GM19328 (cell line): Measurements from ENCODE around the gene FLNB.
A peak's percentile ranks its signal among the peaks of the same experiment; 100 is the strongest.

Experiments
- ATAC-seq: cut with Tn5 transposase; IDR thresholded peaks from one replicate; pipeline ENCODE4 v1.9.1; 2021; ENCODE audit warnings: mild to moderate bottlenecking, moderate library complexity; ENCODE audit not compliant: unreplicated experiment

The FLNB gene

DNA sequence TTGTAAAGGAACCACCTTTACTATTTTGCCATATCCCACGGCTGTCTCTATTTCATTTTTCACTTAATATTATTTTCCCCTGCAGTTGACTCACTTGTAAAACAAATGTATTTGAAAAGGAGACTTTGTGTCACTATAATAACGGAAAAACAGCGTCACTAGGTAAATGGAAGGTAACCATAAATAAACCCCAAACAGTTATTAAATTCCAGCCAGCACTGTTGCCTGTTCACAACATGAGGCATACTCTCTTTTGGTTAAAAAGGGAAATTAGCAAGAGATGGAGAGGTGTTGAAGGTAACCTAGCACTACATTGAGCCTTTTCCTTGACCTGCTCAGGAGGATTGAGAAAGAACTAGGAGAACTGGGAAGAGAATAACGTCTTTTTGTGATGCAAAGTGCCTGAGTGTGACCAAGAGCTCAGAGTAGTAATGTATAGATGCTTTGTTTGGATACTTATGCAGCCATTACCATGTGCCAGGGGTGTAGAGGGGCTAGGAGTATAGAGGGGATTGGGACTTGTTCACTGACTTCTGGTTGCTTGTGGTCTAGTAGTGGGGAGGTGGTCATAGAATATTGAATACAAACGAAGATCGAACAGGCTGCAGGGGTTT is 19.6 kb downstream of the FLNB start:
- ATAC-seq = no peak

GRCh38 chr3:58028902-58029301 is 20.7 kb downstream of the FLNB start:
- ATAC-seq = no peak

DNA sequence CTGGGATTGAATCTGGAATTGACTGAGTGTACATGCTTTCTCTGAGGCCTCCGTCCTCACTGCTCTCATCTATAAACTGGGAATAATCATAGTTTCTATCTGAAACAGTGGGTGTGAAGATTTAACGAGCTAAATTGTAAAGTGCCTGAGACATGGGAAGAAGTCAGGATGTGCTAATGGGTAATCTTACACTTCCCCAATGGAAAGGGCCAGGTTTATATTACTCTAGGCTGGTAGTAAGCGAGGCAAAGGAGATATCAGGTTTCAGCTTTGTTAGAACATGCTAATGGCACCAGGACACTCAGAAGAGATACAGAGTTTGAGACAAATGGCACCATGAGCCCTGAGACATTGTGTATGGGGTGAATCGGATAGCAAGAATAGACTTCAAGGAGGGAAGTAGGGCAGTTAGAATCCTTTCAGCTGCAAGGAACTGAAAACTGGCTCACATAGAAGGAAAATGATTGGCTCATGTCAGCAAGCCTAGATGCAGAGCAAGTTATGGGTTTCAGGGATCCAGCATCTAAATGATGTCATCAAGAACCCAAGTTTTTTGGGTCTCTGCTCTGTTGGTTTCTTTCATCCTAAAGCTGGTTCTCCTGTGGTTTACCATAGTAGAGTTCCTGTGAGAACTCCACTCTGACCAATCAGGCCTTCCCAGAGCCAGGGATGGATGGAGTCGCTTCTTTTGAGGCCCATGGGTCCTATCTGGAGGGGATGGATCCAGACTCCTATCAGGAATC is 21.8 kb downstream of the FLNB start:
- no peak for ATAC-seq

GRCh38 chr3:58032186-58032585 is 24.0 kb downstream of the FLNB start:
- ATAC-seq = no peak

GRCh38 chr3:58034738-58035523 is 26.7 kb downstream of the FLNB start:
- peak; percentile 89 for ATAC-seq

DNA sequence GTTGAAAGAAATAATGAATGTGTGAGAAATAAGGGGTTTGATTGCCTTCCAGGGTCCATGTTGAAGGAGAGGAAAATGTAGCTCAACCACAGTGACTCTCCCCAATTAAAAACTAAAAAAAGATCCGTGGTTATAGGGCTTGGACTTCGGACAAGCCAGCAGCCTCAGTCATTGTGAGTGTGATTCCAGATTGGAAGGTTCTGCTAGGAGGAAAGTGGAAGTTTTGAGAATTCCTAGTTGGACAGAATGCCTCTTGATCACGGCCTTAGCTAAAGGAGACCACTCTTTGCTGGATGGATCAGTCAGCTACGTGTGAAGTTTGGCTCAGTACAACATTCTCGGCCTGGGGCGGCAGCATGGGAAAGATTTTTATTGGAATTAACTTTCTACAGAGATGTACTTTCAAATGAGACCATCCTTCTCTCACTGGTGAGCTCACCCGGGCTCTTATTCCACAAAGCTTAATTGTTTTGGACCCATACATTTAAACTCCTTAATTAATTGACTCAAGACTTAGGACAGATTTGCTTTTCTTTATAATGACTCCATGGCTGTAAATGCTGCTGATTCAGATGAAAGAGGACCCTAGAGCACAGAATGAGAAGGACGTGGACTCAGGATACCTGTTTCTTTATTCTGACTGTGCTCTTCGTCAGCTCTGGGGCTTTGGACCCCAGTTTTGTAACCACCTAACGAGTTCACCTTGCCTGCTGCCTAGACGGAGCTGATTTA is 27.5 kb downstream of the FLNB start:
- ATAC-seq = no peak

DNA sequence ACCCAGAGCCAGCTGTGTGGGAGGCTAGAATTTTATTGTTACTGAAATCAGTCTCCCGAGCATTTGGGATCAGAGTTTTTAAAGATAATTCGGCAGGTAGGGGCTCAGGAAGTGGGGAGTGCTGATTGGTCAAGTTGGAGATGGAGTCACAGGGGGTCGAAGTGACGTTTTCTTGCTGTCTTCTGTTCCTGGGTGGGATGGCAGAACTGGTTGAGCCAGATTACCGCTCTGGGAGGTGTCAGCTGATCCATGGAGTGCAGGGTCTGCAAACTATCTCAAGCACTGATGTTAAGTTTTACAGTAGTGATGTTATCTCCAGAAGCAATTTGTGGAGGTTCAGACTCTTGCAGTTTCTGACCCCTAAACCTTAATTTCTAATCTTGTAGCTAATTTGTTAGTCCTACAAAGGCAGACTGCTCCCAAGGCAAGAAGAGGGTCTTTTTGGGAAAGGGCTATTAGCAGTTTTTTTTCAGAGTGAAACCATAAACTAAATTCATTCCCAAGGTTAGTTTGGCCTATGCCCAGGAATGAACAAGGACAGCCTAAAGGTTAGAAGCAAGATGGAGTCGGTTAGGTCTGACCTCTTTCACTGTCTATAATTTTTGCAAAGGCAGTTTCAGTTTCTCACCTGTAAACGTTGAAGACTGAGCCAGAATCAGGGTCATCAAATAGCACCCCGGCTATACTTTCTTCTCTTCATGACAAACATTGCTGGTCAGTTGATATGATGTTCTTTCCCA is 28.2 kb downstream of the FLNB start:
- ATAC-seq = no peak

GRCh38 chr3:58037141-58037910 is 29.1 kb downstream of the FLNB start:
- no peak for ATAC-seq

DNA sequence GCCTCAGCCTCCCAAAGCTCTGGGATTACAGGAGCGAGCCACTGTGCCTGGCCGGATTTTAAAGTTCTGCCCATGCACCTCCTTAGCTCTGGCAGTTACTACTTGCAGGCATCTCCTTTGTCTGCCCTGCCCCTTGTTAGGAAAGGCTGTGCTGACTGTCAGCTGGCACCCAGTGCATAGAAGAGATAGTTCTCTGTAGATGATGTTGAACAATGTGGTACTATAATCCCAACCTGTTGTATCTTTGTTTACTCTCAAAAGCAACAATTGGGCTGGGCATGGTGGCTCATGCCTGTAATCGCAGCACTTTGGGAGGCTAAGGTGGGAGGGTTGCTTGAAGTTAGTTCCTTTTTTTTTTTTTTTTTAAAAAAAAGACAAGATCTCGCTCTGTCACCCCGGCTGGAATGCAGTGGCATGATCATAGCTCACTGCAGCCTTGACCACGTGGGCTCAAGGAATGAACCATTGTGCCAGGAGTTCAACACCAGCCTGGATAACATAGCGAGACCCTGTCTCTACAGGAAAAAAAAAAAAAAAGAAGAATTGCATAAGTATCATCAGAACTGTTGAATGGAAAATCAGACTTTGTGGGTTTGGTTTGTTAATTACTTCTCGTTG is 30.6 kb downstream of the FLNB start:
- no peak for ATAC-seq

DNA sequence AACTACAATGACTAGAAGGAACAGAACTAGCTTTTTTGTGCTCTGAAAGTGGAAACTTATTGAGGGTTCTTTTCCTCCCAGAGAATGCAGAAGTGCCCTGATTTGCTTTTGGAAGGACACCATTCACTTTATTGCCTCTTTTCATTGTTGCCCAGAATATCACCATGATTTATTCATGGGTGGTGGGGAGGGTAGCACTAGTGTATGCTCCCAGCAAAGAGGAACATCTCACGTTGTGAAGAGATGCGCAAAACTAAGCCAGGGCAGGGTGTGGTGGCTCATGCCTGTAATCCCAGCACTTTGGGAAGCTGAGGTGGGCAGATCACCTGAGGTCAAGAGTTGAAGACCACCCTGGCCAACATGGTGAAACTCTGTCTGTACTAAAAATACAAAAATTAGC is 31.4 kb downstream of the FLNB start:
- no peak for ATAC-seq

- peak; percentile 5 for ATAC-seq
These were observed 33.1 kb downstream of the FLNB start for GRCh38 chr3:58041182-58041825.

- peak; percentile 72 for ATAC-seq
These were observed 33.7 kb downstream of the FLNB start for GRCh38 chr3:58041826-58042324.

- no peak for ATAC-seq
These were observed 34.9 kb downstream of the FLNB start for GRCh38 chr3:58042947-58043707.

- no peak for ATAC-seq
These were observed 35.7 kb downstream of the FLNB start for GRCh38 chr3:58043933-58044332.

DNA sequence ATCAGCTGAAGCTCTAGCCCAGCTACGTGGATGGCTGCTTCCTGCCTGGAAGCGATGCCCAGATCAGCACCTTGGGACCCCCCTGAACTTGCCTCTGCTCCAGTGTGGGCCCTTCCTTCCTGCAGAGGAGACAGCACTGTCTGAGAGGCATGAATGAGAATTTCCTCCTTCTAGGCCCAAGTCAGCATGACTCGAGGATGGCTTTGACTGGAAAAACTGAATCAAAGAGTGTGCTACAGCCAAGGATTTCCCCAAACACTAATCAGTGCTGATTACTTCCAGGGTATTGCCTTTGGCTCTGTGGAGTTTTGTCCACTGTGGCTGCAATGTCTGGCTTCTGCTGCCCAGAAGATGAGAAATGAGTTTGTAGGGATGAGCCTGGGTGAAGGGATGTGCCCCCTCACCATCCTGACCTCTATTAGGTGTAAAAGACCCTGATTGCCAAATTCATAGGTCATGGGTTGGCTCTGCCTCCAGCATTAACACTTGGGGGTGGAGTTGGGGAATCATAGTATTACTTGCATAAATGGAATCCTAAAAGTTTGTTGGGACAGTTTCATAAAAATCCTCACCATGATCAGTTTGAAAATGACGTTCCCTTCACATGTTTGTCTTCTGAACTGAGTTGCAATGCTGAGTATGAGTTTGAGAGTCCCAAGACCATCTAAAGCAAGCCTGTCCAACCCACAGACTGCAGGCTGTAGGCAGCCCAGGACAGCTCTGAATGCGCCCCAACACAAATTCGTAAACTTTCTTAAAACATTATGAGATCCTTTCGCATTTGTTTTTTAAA is 36.7 kb downstream of the FLNB start:
- ATAC-seq = no peak

- ATAC-seq = no peak
These were observed 39.6 kb downstream of the FLNB start for GRCh38 chr3:58047826-58048225.

DNA sequence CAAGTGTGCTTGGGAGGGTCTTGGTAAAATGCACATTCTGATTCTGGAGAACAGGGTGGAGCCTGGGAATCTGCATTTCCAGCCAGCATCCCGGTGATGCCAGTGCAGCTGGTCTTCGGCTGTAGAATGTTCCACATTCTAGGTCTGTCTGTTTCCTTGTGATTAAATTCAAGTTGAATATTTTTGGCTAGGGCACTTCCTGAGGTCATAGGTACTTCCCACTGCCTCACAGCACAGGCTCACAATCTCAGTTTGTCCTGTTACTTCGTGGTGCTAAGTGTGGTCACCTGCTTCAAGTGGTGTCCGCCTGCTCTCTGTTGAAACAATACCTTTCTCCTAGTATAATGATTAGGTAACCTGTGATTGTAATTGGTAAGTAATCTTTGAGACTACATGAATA is 40.1 kb downstream of the FLNB start:
- no peak for ATAC-seq
